ENCODE results near the gene HS3ST4. TPM values are rescaled to one million over a fixed set of nuclear protein-coding genes. Genes with fewer than 3 reads are reported as not detected.

The HS3ST4 gene
- total RNA-seq, 1 donor, result not detected

DNA sequence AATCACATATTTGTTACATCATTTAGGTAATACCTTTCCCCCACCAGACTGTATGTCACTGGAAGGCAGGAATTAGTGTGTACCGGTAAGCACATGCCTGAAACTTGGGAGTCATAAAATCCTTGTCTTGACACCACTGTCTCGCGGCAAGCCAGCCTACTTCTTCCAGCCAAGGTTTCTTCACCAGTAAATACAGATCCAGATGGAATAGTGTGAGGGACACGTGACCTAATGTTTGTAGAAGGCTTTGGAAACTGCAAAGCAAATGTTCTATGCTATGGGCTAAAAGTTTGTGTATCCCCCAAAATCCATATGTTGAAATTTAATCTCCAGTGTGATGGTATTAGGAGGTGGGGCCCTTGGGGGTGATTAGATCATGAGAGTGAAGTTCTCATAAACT lies 126.1 kb downstream of the HS3ST4 start:
- Histone ChIP-seq H4K20me1 (ENCODE audit: insufficient read depth, low read length) (no peaks in the 10 kb centered on the region), H3K9me3 (ENCODE audit: low read depth, low read length) (no peaks in the 10 kb centered on the region), H3K79me2 (ENCODE audit: insufficient read depth, low read length) (no peaks in the 10 kb centered on the region), H3K4me3 (ENCODE audit: insufficient read depth, low read length) (no peak overlapping the region), H3K4me2 (ENCODE audit: insufficient read depth, low read length) (no peak overlapping the region), H3K36me3 (ENCODE audit: insufficient read depth, low read length) (no peaks in the 10 kb centered on the region), H3K27ac (ENCODE audit: low read depth, low read length) (no peak overlapping the region), H3K4me1 (ENCODE audit: insufficient read depth, low read length) (no peaks in the 10 kb centered on the region), H2AFZ (ENCODE audit: low read length) (no peak overlapping the region), H3K27me3 (ENCODE audit: insufficient read depth, low read length) (no peaks in the 10 kb centered on the region)
- no peak for TF ChIP-seq CTCF (IDR thresholded peaks at IDR 0.05; ENCODE audit: extremely low read depth, low read depth, low read length)
- DNase-seq (ENCODE audit: insufficient read length, low spot score, missing footprints), result no peak

GRCh38 chr16:25823891-25824290 lies 132.1 kb downstream of the HS3ST4 start:
- Histone ChIP-seq H3K4me2 (ENCODE audit: insufficient read depth, low read length) (no peak overlapping the region), H3K79me2 (ENCODE audit: insufficient read depth, low read length) (no peaks in the 10 kb centered on the region), H3K9me3 (ENCODE audit: low read depth, low read length) (no peaks in the 10 kb centered on the region), H3K27ac (ENCODE audit: low read depth, low read length) (no peak overlapping the region), H4K20me1 (ENCODE audit: insufficient read depth, low read length) (no peaks in the 10 kb centered on the region), H3K27me3 (ENCODE audit: insufficient read depth, low read length) (no peaks in the 10 kb centered on the region), H3K4me3 (ENCODE audit: insufficient read depth, low read length) (no peak overlapping the region), H3K36me3 (ENCODE audit: insufficient read depth, low read length) (no peaks in the 10 kb centered on the region), H3K4me1 (ENCODE audit: insufficient read depth, low read length) (no peaks in the 10 kb centered on the region), H2AFZ (ENCODE audit: low read length) (no peak overlapping the region)
- no peak for TF ChIP-seq CTCF (IDR thresholded peaks at IDR 0.05; ENCODE audit: extremely low read depth, low read depth, low read length)
- DNase-seq (ENCODE audit: insufficient read length, low spot score, missing footprints), result no peak

DNA sequence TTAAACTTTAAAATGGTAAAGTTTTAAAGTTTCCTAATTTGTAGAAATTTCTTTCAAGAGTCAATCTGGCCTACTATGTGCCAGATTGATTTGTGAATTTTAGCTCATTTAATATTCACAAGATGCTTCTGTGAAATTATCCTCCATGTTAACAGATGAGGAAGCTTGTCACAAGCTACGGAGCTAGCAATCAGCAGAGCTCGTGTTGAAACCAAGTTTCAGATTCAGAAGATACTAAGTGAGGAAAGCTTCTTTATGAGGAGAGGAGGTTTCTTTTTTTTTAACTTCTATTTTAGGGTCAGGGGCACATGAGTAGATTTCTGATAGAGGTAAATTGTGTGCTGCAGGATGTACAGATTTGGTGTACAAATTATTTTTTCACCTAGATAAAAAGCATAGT lies 135.9 kb downstream of the HS3ST4 start:
- TF ChIP-seq CTCF (IDR thresholded peaks at IDR 0.05; ENCODE audit: extremely low read depth, low read depth, low read length), result no peak
- H2AFZ ChIP-seq (ENCODE audit: low read length), result no peak overlapping the region

GRCh38 chr16:25828510-25828909 lies 136.8 kb downstream of the HS3ST4 start:
- Histone ChIP-seq H4K20me1 (ENCODE audit: insufficient read depth, low read length) (no peaks in the 10 kb centered on the region), H3K36me3 (ENCODE audit: insufficient read depth, low read length) (no peaks in the 10 kb centered on the region), H3K79me2 (ENCODE audit: insufficient read depth, low read length) (no peaks in the 10 kb centered on the region), H3K4me1 (ENCODE audit: insufficient read depth, low read length) (no peaks in the 10 kb centered on the region), H3K4me3 (ENCODE audit: insufficient read depth, low read length) (no peak overlapping the region), H3K4me2 (ENCODE audit: insufficient read depth, low read length) (no peak overlapping the region), H3K27me3 (ENCODE audit: insufficient read depth, low read length) (no peaks in the 10 kb centered on the region), H3K9me3 (ENCODE audit: low read depth, low read length) (no peaks in the 10 kb centered on the region), H3K27ac (ENCODE audit: low read depth, low read length) (no peak overlapping the region), H2AFZ (ENCODE audit: low read length) (no peak overlapping the region)
- DNase-seq (ENCODE audit: insufficient read length, low spot score, missing footprints), result no peak
- no peak for TF ChIP-seq CTCF (IDR thresholded peaks at IDR 0.05; ENCODE audit: extremely low read depth, low read depth, low read length)

More for the DNA sequence above, 135.9 kb downstream of the HS3ST4 start:
- no peaks in the 10 kb centered on the region for H3K36me3 ChIP-seq (ENCODE audit: insufficient read depth, low read length)
- DNase-seq (ENCODE audit: insufficient read length, low spot score, missing footprints), result no peak
- no peaks in the 10 kb centered on the region for H3K27me3 ChIP-seq (ENCODE audit: insufficient read depth, low read length)
- no peaks in the 10 kb centered on the region for H3K9me3 ChIP-seq (ENCODE audit: low read depth, low read length)
- H3K4me1 ChIP-seq (ENCODE audit: insufficient read depth, low read length), result no peaks in the 10 kb centered on the region
- no peak overlapping the region for H3K4me2 ChIP-seq (ENCODE audit: insufficient read depth, low read length)
- H4K20me1 ChIP-seq (ENCODE audit: insufficient read depth, low read length), result no peaks in the 10 kb centered on the region
- H3K27ac ChIP-seq (ENCODE audit: low read depth, low read length), result no peak overlapping the region
- H3K79me2 ChIP-seq (ENCODE audit: insufficient read depth, low read length), result no peaks in the 10 kb centered on the region
- no peak overlapping the region for H3K4me3 ChIP-seq (ENCODE audit: insufficient read depth, low read length)

Data from osteoblast (primary cell).